Esophagus muscularis mucosa (tissue), 4 donors: ENCODE measurements around the gene CLDN22. TPM values are rescaled to one million over a fixed set of nuclear protein-coding genes. Genes with fewer than 3 reads are reported as not detected.

ENCODE experiments used
- DNase-seq: peaks from one replicate; pipeline ENCODE4 v3.0.0-alpha.2; 2017; ENCODE audit errors: extremely low spot score
- H3K27ac ChIP-seq, 4 donors: fragments of 200-600 bp; sonication (generic); replicated peaks in 1 of 4; 1 replicate in 3 of 4; 2 replicates in 1 of 4; pipeline ENCODE4 v1.5.1; 2016 to 2019; ENCODE audit warnings: mild to moderate bottlenecking in 1 of 4
- H3K27me3 ChIP-seq, 4 donors: fragments of 200-600 bp; sonication (generic); one replicate each; pipeline versions ENCODE4 v1.5.1 to v1.6.0; 2016 to 2019
- H3K36me3 ChIP-seq, 4 donors: fragments of 200-600 bp; sonication (generic); one replicate each; pipeline ENCODE4 v1.5.1; 2016 to 2019
- H3K4me1 ChIP-seq, 4 donors: fragments of 200-600 bp; sonication (generic); one replicate each; pipeline ENCODE4 v1.5.1; 2016 to 2019
- H3K4me3 ChIP-seq, 4 donors: fragments of 200-600 bp; sonication (generic); 1 replicate in 2 of 4; 2 replicates in 2 of 4; pipeline ENCODE4 v1.5.1; 2016 to 2019; ENCODE audit warnings: mild to moderate bottlenecking in 4 of 4, moderate library complexity in 1 of 4
- H3K9me3 ChIP-seq, 4 donors: fragments of 200-600 bp; sonication (generic); 1 replicate in 3 of 4; 2 replicates in 1 of 4; pipeline ENCODE4 v1.5.1; 2016 to 2019
- CTCF ChIP-seq, 3 experiments: fragments of 200-600 bp in 2 of 3; fragments of 450-650 bp in 1 of 3; sonication (generic) in 2 of 3; IDR thresholded peaks; one replicate each; pipeline ENCODE4 v1.5.1; 2017 to 2019; ENCODE audit warnings: antibody characterized with exemption in 3 of 3, mild to moderate bottlenecking in 2 of 3, moderate library complexity in 1 of 3
- EP300 ChIP-seq: sonication (generic); formaldehyde crosslinking; IDR thresholded peaks from one replicate; pipeline ENCODE4 v1.6.1; 2017; ENCODE audit warnings: antibody characterized with exemption
- POLR2A ChIP-seq: fragments of 450-650 bp; IDR thresholded peaks from one replicate; pipeline ENCODE4 v1.6.1; 2017; ENCODE audit warnings: antibody characterized with exemption, moderate library complexity, mild to moderate bottlenecking, low read depth
- POLR2AphosphoS5 ChIP-seq, 2 donors: sonication (generic); formaldehyde crosslinking; IDR thresholded peaks; one replicate each; pipeline ENCODE4 v1.6.1; 2017; ENCODE audit warnings: antibody characterized with exemption in 2 of 2
- WGBS: methylation state at CpG from one replicate; pipeline ENCODE4 v1.1.5; 2018; 5-methylcytosine and 5-hydroxymethylcytosine counted together
- intact Hi-C: fragments of 100-400 bp; cut with DNase I; formaldehyde crosslinking; loops from one replicate; pipeline ENCODE4 v1.15.1; 2023
- total RNA-seq, 4 donors: library from RNA; depleted of rRNA; stranded (reverse); fragments of >200 nt; gene quantifications; one replicate each; pipeline versions ENCODE4 v1.1.0 to v1.2.1, GENCODE V29; 2016

The CLDN22 gene
- total RNA-seq, 4 donors from 2014 or later = not detected

GRCh38 chr4:183362916-183363542 lies 43.0 kb upstream of the CLDN22 start:
- Histone ChIP-seq H3K27me3 (no peaks in the 10 kb centered on the region), H3K9me3 (peaks cover 0 to 4% (median 0%) of the 10 kb centered on the region in 4 donors), H3K4me3 (no peak overlapping the region), H3K27ac (no peak overlapping the region), H3K4me1 (no peaks in the 10 kb centered on the region), H3K36me3 (no peaks in the 10 kb centered on the region)
- intact Hi-C loops = no loop called here
- no peak for DNase-seq
- WGBS = 77% methylated on average over 15 of the region's 15 CpGs
- TF ChIP-seq POLR2A (no peak), CTCF (IDR thresholded peaks at IDR 0.05) (no peak), POLR2AphosphoS5 (IDR thresholded peaks at IDR 0.05) (no peak), EP300 (no peak)

- WGBS = 90% methylated on average over 4 of the region's 4 CpGs
- intact Hi-C loops = no loop called here
- no peak overlapping the region for H3K4me3 ChIP-seq
- H3K36me3 ChIP-seq = no peaks in the 10 kb centered on the region
- H3K9me3 ChIP-seq = peaks cover 0 to 4% (median 0%) of the 10 kb centered on the region in 4 donors
- H3K27me3 ChIP-seq = peaks cover 0 to 4% (median 0%) of the 10 kb centered on the region in 4 donors
- no peak for DNase-seq
- no peak overlapping the region for H3K27ac ChIP-seq
- no peaks in the 10 kb centered on the region for H3K4me1 ChIP-seq
- TF ChIP-seq POLR2AphosphoS5 (IDR thresholded peaks at IDR 0.05) (no peak), POLR2A (no peak), EP300 (no peak)
These were observed 42.0 kb upstream of the CLDN22 start for GRCh38 chr4:183362036-183362435.

- TF ChIP-seq EP300 = no peak
- TF ChIP-seq POLR2AphosphoS5 (IDR thresholded peaks at IDR 0.05) = no peak
- no peak for TF ChIP-seq POLR2A
- TF ChIP-seq CTCF (IDR thresholded peaks at IDR 0.05) = no peak
- WGBS = 75% methylated on average over 11 of the region's 11 CpGs
- no peaks in the 10 kb centered on the region for H3K4me1 ChIP-seq
- no peak overlapping the region for H3K4me3 ChIP-seq
- H3K36me3 ChIP-seq = no peaks in the 10 kb centered on the region
- H3K9me3 ChIP-seq = peaks cover 0 to 4% (median 0%) of the 10 kb centered on the region in 4 donors
- H3K27me3 ChIP-seq = peaks cover 0 to 9% (median 0%) of the 10 kb centered on the region in 4 donors
- intact Hi-C loops = no loop called here
- H3K27ac ChIP-seq = no peak overlapping the region
- no peak for DNase-seq
These were observed 40.3 kb upstream of the CLDN22 start for GRCh38 chr4:183360161-183360919.

GRCh38 chr4:183358215-183358755 lies 38.2 kb upstream of the CLDN22 start:
- H3K27ac ChIP-seq = no peak overlapping the region
- peaks cover 0 to 10% (median 0%) of the 10 kb centered on the region in 4 donors for H3K27me3 ChIP-seq
- TF ChIP-seq POLR2AphosphoS5 (IDR thresholded peaks at IDR 0.05) (no peak), POLR2A (no peak), EP300 (no peak), CTCF (IDR thresholded peaks at IDR 0.05) (no peak)
- no peak overlapping the region for H3K4me3 ChIP-seq
- 88% methylated on average over 12 of the region's 13 CpGs for WGBS
- intact Hi-C loops = no loop called here
- no peaks in the 10 kb centered on the region for H3K4me1 ChIP-seq
- H3K36me3 ChIP-seq = no peaks in the 10 kb centered on the region
- peaks cover 0 to 4% (median 0%) of the 10 kb centered on the region in 4 donors for H3K9me3 ChIP-seq
- no peak for DNase-seq
